K562 (cell line): Measurements from ENCODE around the gene TBP. TPM values are rescaled to one million over a fixed set of nuclear protein-coding genes. Genes with fewer than 3 reads are reported as not detected.

Experiments
- ATAC-seq: fragments of 200-7000 bp; cut with Tn5 transposase; 3 replicates; pipeline ENCODE4 v1.9.1; 2020; ENCODE audit warnings: moderate library complexity
- BruUV-seq: library from RNA; stranded (reverse); fragments of 400-500 nt; replicated peaks from 2 replicates; lab custom pipeline; 2021; lab: Mats Ljungman, UMichigan
- CTCF ChIA-PET: fragments of 300-600 bp; formaldehyde crosslinking; extraction: SDS; loops from one replicate; lab custom pipeline; 2021; ENCODE audit warnings: low intra/inter-chr PET ratio; lab: Yijun Ruan, JAX
- POLR2A ChIA-PET: fragments of 300-600, 350-650 bp; sonication (Branson Sonifier 250); formaldehyde crosslinking; extraction: SDS; loops from one replicate; lab custom pipeline; 2021; ENCODE audit warnings: antibody characterized with exemption, inconsistent platforms; lab: Yijun Ruan, JAX
- DNase-seq, 4 experiments: peaks; one replicate each; pipeline versions ENCODE4 v3.0.0 to v3.0.0-alpha.2; 2011 to 2018; ENCODE audit warnings: low spot score in 3 of 4, mixed read lengths in 3 of 4; ENCODE audit errors: extremely low read depth in 1 of 4
- FAIRE-seq: peaks from 2 replicates; lab custom pipeline; 2011; peaks lifted over from hg19 to GRCh38; lab: Jason Lieb, UNC
- H2AFZ ChIP-seq: 2 replicates; pipeline ENCODE4 v1.6.0; 2011; ENCODE audit warnings: low read depth, low read length, control low read depth, inconsistent platforms
- H3K27ac ChIP-seq: fragments of 200-600 bp; 3 replicates; pipeline ENCODE4 v1.8.0; 2011; ENCODE audit warnings: low read depth, mild to moderate bottlenecking, control low read depth, inconsistent platforms, low read length, moderate library complexity, mixed read lengths; ENCODE audit errors: extremely low read depth
- H3K27me3 ChIP-seq, 2 experiments: fragments of 300-600 bp in 1 of 2; 2 replicates in 1 of 2; 3 replicates in 1 of 2; pipeline versions ENCODE4 v1.6.0 to v1.8.0; 2011; ENCODE audit warnings: inconsistent platforms in 2 of 2, low read length in 2 of 2, mild to moderate bottlenecking in 1 of 2, mixed read lengths in 1 of 2, moderate library complexity in 1 of 2; ENCODE audit not compliant: control insufficient read depth in 2 of 2, insufficient read depth in 2 of 2
- H3K36me3 ChIP-seq: fragments of 300-600 bp; 3 replicates; pipeline ENCODE4 v1.8.0; 2011; ENCODE audit warnings: mild to moderate bottlenecking, low read length, inconsistent platforms; ENCODE audit not compliant: control insufficient read depth, insufficient read depth
- H3K4me1 ChIP-seq, 2 experiments: fragments of 200-600 bp in 1 of 2; replicated peaks in 1 of 2; 2 replicates in 1 of 2; 3 replicates in 1 of 2; pipeline versions ENCODE4 v1.5.1 to v1.8.0; 2011; ENCODE audit warnings: inconsistent platforms in 2 of 2, low read length in 2 of 2, mild to moderate bottlenecking in 1 of 2, mixed read lengths in 1 of 2, moderate library complexity in 1 of 2; ENCODE audit not compliant: control insufficient read depth in 2 of 2, insufficient read depth in 2 of 2
- H3K4me2 ChIP-seq: 2 replicates; pipeline ENCODE4 v1.6.1; 2011; ENCODE audit warnings: low read length, control low read depth, inconsistent platforms, mixed read lengths; ENCODE audit not compliant: insufficient read depth
- H3K4me3 ChIP-seq: fragments of 200-600 bp; sonication (generic), shearing (Covaris generic); 2 replicates; pipeline ENCODE4 v1.5.1; 2016; ENCODE audit warnings: control low read depth, inconsistent platforms
- H3K79me2 ChIP-seq: fragments of 200-600 bp; 3 replicates; pipeline ENCODE4 v1.8.0; 2011; ENCODE audit warnings: low read length, inconsistent platforms; ENCODE audit not compliant: control insufficient read depth, insufficient read depth
- H3K9ac ChIP-seq, 2 experiments: 2 replicates each; pipeline versions ENCODE4 v1.6.0 to v1.6.1; 2011; ENCODE audit warnings: low read depth in 2 of 2, low read length in 2 of 2, control low read depth in 1 of 2, inconsistent platforms in 1 of 2, mild to moderate bottlenecking in 1 of 2, mixed read lengths in 1 of 2; ENCODE audit not compliant: insufficient read depth in 1 of 2
- H3K9me1 ChIP-seq: one replicate; pipeline ENCODE4 v1.6.0; 2011; ENCODE audit warnings: inconsistent platforms, mild to moderate bottlenecking, low read length, moderate library complexity; ENCODE audit not compliant: control insufficient read depth, insufficient read depth
- H3K9me3 ChIP-seq: replicated peaks from 2 replicates; pipeline ENCODE4 v1.5.1; 2011; ENCODE audit warnings: low read depth, low read length, inconsistent platforms; ENCODE audit not compliant: control insufficient read depth, insufficient read depth
- H4K20me1 ChIP-seq: replicated peaks from 2 replicates; pipeline ENCODE4 v1.6.1; 2011; ENCODE audit warnings: low read length, inconsistent platforms, mixed read lengths; ENCODE audit not compliant: control insufficient read depth, insufficient read depth
- DDX20 ChIP-seq: fragments of 450-650 bp; IDR thresholded peaks from 2 replicates; pipeline ENCODE4 v1.6.1; 2016; ENCODE audit warnings: missing genetic modification characterization, low read depth, mild to moderate bottlenecking, missing compliant biosample characterization, moderate library complexity
- DMBX1 ChIP-seq: fragments of 250-450 bp; sonication (Bioruptor Pico); IDR thresholded peaks from 2 replicates; pipeline ENCODE4 v1.8.0; 2022; ENCODE audit warnings: inconsistent platforms, mild to moderate bottlenecking, moderate library complexity, borderline replicate concordance
- ERF ChIP-seq: fragments of 450-650 bp; formaldehyde crosslinking; IDR thresholded peaks from 2 replicates; pipeline ENCODE4 v1.4.0; 2020; ENCODE audit warnings: mild to moderate bottlenecking, mixed read lengths
- KDM4B ChIP-seq, 2 experiments: fragments of 450-650 bp in 1 of 2; sonication (generic) in 1 of 2; IDR thresholded peaks; 2 replicates each; pipeline ENCODE4 v1.6.1; 2016 to 2017; ENCODE audit warnings: borderline replicate concordance in 2 of 2, antibody characterized with exemption in 1 of 2, low read depth in 1 of 2, mild to moderate bottlenecking in 1 of 2
- PHF21A ChIP-seq: fragments of 450-650 bp; IDR thresholded peaks from 2 replicates; pipeline ENCODE4 v1.6.1; 2017; ENCODE audit warnings: low read depth, borderline replicate concordance
- SNIP1 ChIP-seq: fragments of 450-650 bp; IDR thresholded peaks from 2 replicates; pipeline ENCODE4 v1.7.1; 2017; ENCODE audit warnings: low read depth, mild to moderate bottlenecking
- ZNF431 ChIP-seq: sonication (generic); formaldehyde crosslinking; IDR thresholded peaks from 2 replicates; pipeline ENCODE4 v1.8.0; 2022; ENCODE audit warnings: mild to moderate bottlenecking, missing genetic modification reagents
- ZNF592 ChIP-seq: fragments of 450-650 bp; IDR thresholded peaks from 2 replicates; pipeline ENCODE4 v1.6.1; 2017; ENCODE audit warnings: antibody characterized with exemption, mild to moderate bottlenecking
- WGBS: fragments of 100-300 bp; shearing (Covaris generic); methylation state at CpG from one replicate; pipeline ENCODE4 v1.1.6; 2016; ENCODE audit warnings: low coverage, mixed read lengths; ENCODE audit not compliant: insufficient coverage; ENCODE audit errors: missing lambda C conversion rate; 5-methylcytosine and 5-hydroxymethylcytosine counted together
- in situ Hi-C: fragments of 300-500 bp; cut with MboI; formaldehyde crosslinking; loops from 4 replicates; pipeline ENCODE4 v1.15.0; 2018; ENCODE audit warnings: inconsistent platforms, mixed read lengths
- intact Hi-C: fragments of 100-400 bp; cut with micrococcal nuclease; formaldehyde crosslinking; loops from 2 replicates; pipeline ENCODE4 v1.14.2; 2022
- polyA plus RNA-seq, 8 experiments: library from polyadenylated mRNA; depleted of rRNA in 4 of 8; stranded (reverse) in 5 of 8; unstranded in 3 of 8; fragments of >200 nt; fragmentation: Nextera tagmentation in 2 of 8; fragmentation: Illumina TruSeq in 1 of 8; extraction: Ambion mirVana in 2 of 8; extraction: Trizol in 1 of 8; gene quantifications; 2 replicates each; pipeline versions ENCODE4 v1.2.1 to v1.2.3, GENCODE V29; 2011 to 2014; ENCODE audit warnings: inconsistent platforms in 1 of 8, missing spikeins in 1 of 8
- total RNA-seq, 7 experiments: library from RNA; depleted of rRNA in 6 of 7; stranded (reverse); fragments of >200 nt in 6 of 7; fragmentation: Illumina TruSeq in 2 of 7; extraction: Trizol in 2 of 7; gene quantifications; 2 replicates each; pipeline versions ENCODE4 v1.2.1 to v1.2.3, GENCODE V29; 2011 to 2021; ENCODE audit warnings: low replicate concordance in 1 of 7

TBP gene
- total and polyA plus RNA-seq, 9 of the 15 experiments (the other 6 are each of a cell fraction or from before 2014, with no cell fraction given) = 28.5 to 86.1 (median 39.5) TPM

GRCh38 chr6:170509723-170510018 is 44.5 kb upstream of the TBP start:
- CTCF ChIA-PET = no interaction called here
- intact Hi-C loops (loop anchor here (10.0 kb wide), 2 partner anchors 215 to 285 kb away; partner anchors contain the start of gene DLL1), in situ Hi-C loops (loop anchor here (10.0 kb wide), 2 partner anchors 675 to 1615 kb away; no protein-coding TSS in a partner anchor)
- Histone ChIP-seq H3K4me3 (no peak overlapping the region), H4K20me1 (no peaks in the 10 kb centered on the region), H2AFZ (no peak overlapping the region), H3K4me1 (peaks cover 0 to 4% of the 10 kb centered on the region in 2 experiments; a peak in 2 of 5 replicates), H3K36me3 (no peaks in the 10 kb centered on the region), H3K9me1 (no peaks in the 10 kb centered on the region), H3K27me3 (peaks cover 14 to 15% of the 10 kb centered on the region in 2 experiments; a peak in 4 of 5 replicates), H3K79me2 (no peaks in the 10 kb centered on the region), H3K4me2 (no peak overlapping the region), H3K9me3 (no peaks in the 10 kb centered on the region), H3K9ac (no peak overlapping the region), H3K27ac (no peak overlapping the region)
- 2% methylated on average over 3 of the region's 3 CpGs for WGBS
- FAIRE-seq (no peak), DNase-seq (no peak), ATAC-seq (no peak)
- POLR2A ChIA-PET = no interaction called here
- BruUV-seq = no TSS peak
- no peak for TF ChIP-seq ZNF592
- TF ChIP-seq KDM4B (IDR thresholded peaks at IDR 0.05; ENCODE audit: borderline replicate concordance in 2 of 2, low read depth in 1 of 2) = no peak
- no peak for TF ChIP-seq DMBX1 (CRISPR knock-in tag)
- TF ChIP-seq DDX20 = no peak
- no peak for TF ChIP-seq ERF
- no peak for TF ChIP-seq ZNF431
- no peak for TF ChIP-seq PHF21A
- TF ChIP-seq SNIP1 = no peak
